IPS DF 6.9 (cell line): Measurements from ENCODE around the gene IST1.

Experiments
- DNase-seq: peaks from one replicate; pipeline ENCODE4 v3.0.0-alpha.2; 2013; ENCODE audit warnings: low read depth, low spot score
- H3K27ac ChIP-seq: one replicate; pipeline ENCODE4 v1.5.1; 2013; ENCODE audit warnings: low read length, control low read depth
- H3K27me3 ChIP-seq: 2 replicates; pipeline ENCODE4 v1.6.1; 2013; ENCODE audit warnings: mild to moderate bottlenecking, low read length; ENCODE audit not compliant: control insufficient read depth, insufficient read depth
- H3K36me3 ChIP-seq: 2 replicates; pipeline ENCODE4 v1.6.1; 2013; ENCODE audit warnings: low read length; ENCODE audit not compliant: control insufficient read depth, insufficient read depth
- H3K4me1 ChIP-seq: 2 replicates; pipeline ENCODE4 v1.6.1; 2013; ENCODE audit warnings: low read length; ENCODE audit not compliant: control insufficient read depth, insufficient read depth
- H3K4me3 ChIP-seq: 2 replicates; pipeline ENCODE4 v1.5.1; 2013; ENCODE audit warnings: mild to moderate bottlenecking, low read length
- H3K9me3 ChIP-seq: 2 replicates; pipeline ENCODE4 v1.6.1; 2013; ENCODE audit warnings: low read length, inconsistent platforms; ENCODE audit not compliant: control insufficient read depth, insufficient read depth
- WGBS: extraction: QIAGEN DNeasy Blood & Tissue Kit; methylation state at CpG from one replicate; pipeline ENCODE4 v1.1.7; 2013; ENCODE audit warnings: mixed read lengths, missing lambda C conversion rate; ENCODE audit not compliant: insufficient read length, insufficient coverage; 5-methylcytosine and 5-hydroxymethylcytosine counted together

IST1 gene

GRCh38 chr16:71931599-71931998, 36.3 kb downstream of the IST1 start:
- Histone ChIP-seq H3K36me3 (peaks cover 14% of the 10 kb centered on the region), H3K4me3 (no peak overlapping the region), H3K27ac (no peak overlapping the region), H3K9me3 (no peaks in the 10 kb centered on the region), H3K27me3 (no peaks in the 10 kb centered on the region), H3K4me1 (no peaks in the 10 kb centered on the region)
- DNase-seq = no peak
- no CpG with 5 or more reads among the region's 6 CpGs for WGBS

GRCh38 chr16:71933017-71933416, 37.7 kb downstream of the IST1 start:
- no peaks in the 10 kb centered on the region for H3K9me3 ChIP-seq
- WGBS = no CpG with 5 or more reads among the region's 1 CpG
- H3K4me1 ChIP-seq = peaks cover 2% of the 10 kb centered on the region; the same call in 1 of the 2 replicates
- no peak overlapping the region for H3K4me3 ChIP-seq
- peaks cover 8% of the 10 kb centered on the region; the same call in 1 of the 2 replicates for H3K36me3 ChIP-seq
- H3K27ac ChIP-seq = no peak overlapping the region
- H3K27me3 ChIP-seq = no peaks in the 10 kb centered on the region
- DNase-seq = no peak

GRCh38 chr16:71933913-71934695, 38.8 kb downstream of the IST1 start:
- H3K27ac ChIP-seq = no peak overlapping the region
- no peak overlapping the region for H3K4me3 ChIP-seq
- H3K27me3 ChIP-seq = no peaks in the 10 kb centered on the region
- H3K36me3 ChIP-seq = peaks cover 3% of the 10 kb centered on the region; the same call in 1 of the 2 replicates
- DNase-seq = no peak
- no CpG with 5 or more reads among the region's 11 CpGs for WGBS
- no peaks in the 10 kb centered on the region for H3K9me3 ChIP-seq
- H3K4me1 ChIP-seq = peaks cover 2% of the 10 kb centered on the region; the same call in 1 of the 2 replicates

DNA sequence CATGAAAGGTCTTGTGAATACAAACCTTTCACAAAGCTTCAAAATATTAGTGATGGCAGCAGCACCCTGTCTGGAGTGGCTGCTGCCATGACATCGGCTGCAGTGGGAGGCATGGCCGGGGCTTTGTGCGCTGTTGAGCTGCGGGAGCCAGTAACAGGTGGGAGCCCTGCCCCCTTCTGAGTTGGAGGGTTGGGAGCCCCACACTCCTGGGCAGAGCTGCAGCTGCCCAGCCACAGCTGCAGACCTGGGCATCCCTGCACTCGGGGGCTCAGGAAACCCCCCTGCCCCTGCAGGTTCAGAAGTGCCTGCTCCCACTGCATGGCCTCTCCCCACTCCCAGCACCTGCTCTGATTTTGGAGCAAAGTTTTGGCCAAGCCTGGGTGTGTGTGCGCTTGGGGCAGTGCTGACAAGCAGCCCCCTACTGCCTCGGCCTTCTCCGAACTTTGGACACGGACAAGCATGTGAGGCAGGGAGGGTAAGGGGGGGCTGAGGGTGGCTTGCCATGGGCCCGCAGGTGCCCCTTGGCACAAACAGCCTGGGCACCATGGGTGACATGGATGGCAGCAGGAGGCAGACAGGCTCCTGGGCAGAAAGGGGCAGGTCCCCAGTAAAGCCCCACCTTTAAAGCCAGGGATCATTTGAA, 42.7 kb downstream of the IST1 start:
- Histone ChIP-seq H3K27me3 (no peaks in the 10 kb centered on the region), H3K9me3 (no peaks in the 10 kb centered on the region), H3K4me3 (no peak overlapping the region), H3K4me1 (peaks cover 2% of the 10 kb centered on the region; the same call in 1 of the 2 replicates), H3K36me3 (no peaks in the 10 kb centered on the region), H3K27ac (no peak overlapping the region)
- WGBS = no CpG with 5 or more reads among the region's 10 CpGs
- DNase-seq = no peak

- no CpG with 5 or more reads among the region's 2 CpGs for WGBS
- DNase-seq = no peak
- no peak overlapping the region for H3K4me3 ChIP-seq
Observed at GRCh38 chr16:71943887-71944286, 48.6 kb downstream of the IST1 start.

GRCh38 chr16:71945616-71946015, 50.3 kb downstream of the IST1 start:
- Histone ChIP-seq H3K27me3 (no peaks in the 10 kb centered on the region), H3K36me3 (no peaks in the 10 kb centered on the region), H3K9me3 (no peaks in the 10 kb centered on the region), H3K27ac (no peak overlapping the region), H3K4me3 (no peak overlapping the region), H3K4me1 (no peaks in the 10 kb centered on the region)
- DNase-seq = no peak
- no CpG with 5 or more reads among the region's 6 CpGs for WGBS

More at GRCh38 chr16:71943887-71944286, 48.6 kb downstream of the IST1 start:
- no peak overlapping the region for H3K27ac ChIP-seq
- no peaks in the 10 kb centered on the region for H3K4me1 ChIP-seq
- H3K27me3 ChIP-seq = no peaks in the 10 kb centered on the region
- no peaks in the 10 kb centered on the region for H3K36me3 ChIP-seq
- H3K9me3 ChIP-seq = no peaks in the 10 kb centered on the region

GRCh38 chr16:71952825-71953224, 57.5 kb downstream of the IST1 start:
- Histone ChIP-seq H3K36me3 (no peaks in the 10 kb centered on the region), H3K27me3 (peaks cover 3% of the 10 kb centered on the region), H3K4me3 (no peak overlapping the region), H3K27ac (no peak overlapping the region), H3K4me1 (no peaks in the 10 kb centered on the region; the same call in 1 of the 2 replicates), H3K9me3 (no peaks in the 10 kb centered on the region)
- DNase-seq = no peak
- no CpG with 5 or more reads among the region's 5 CpGs for WGBS

DNA sequence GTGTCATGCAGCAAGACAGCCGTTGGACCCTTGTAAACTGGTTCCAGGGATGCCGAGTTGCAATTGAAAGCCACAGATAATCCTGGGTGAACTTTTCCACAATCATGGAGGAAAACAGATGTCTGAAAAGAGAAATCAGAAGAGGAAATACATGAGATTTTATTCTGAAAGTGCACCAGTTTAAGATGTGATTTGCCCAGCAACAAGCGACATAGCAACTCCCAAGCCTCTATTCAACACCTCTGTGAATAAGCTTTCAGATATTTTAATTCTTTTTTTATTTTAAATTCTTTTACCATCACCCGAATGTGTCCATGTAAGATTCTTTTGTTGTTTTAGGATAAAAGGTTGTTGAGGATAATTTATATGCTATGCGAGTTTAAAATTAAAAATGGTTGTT, 58.8 kb downstream of the IST1 start:
- WGBS = 100% methylated on average over 1 of the region's 5 CpGs
- no peaks in the 10 kb centered on the region; the same call in 1 of the 2 replicates for H3K4me1 ChIP-seq
- H3K27me3 ChIP-seq = peaks cover 3% of the 10 kb centered on the region
- no peak overlapping the region for H3K4me3 ChIP-seq
- H3K27ac ChIP-seq = no peak overlapping the region
- DNase-seq = no peak
- no peaks in the 10 kb centered on the region for H3K36me3 ChIP-seq
- H3K9me3 ChIP-seq = no peaks in the 10 kb centered on the region

DNA sequence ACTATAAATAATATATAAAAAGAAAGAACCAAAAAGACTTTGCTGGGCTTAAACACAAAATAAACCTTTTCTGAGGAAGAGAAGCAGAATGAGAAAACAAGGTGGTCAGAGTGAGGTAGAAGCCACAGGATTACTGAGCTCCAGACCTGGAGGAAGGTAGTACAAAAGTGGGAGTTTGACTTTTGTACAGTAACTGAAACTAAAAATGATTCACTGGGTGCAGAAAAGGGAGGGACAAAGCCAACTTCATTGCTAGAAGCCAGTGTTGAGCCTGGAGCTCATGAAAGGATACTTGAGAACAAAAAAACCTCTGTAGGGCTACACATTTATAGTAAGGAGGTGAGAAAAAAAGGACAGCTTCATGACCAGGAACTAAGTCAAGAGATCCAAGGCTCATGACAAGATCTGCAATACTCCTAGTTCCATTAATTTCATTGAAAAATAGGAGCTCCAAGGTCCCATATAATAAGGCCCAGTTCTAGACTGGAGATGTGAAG, 59.4 kb downstream of the IST1 start:
- Histone ChIP-seq H3K4me3 (no peak overlapping the region), H3K4me1 (no peaks in the 10 kb centered on the region; the same call in 1 of the 2 replicates), H3K27ac (no peak overlapping the region), H3K9me3 (no peaks in the 10 kb centered on the region), H3K36me3 (no peaks in the 10 kb centered on the region), H3K27me3 (peaks cover 3% of the 10 kb centered on the region)
- DNase-seq = no peak

DNA sequence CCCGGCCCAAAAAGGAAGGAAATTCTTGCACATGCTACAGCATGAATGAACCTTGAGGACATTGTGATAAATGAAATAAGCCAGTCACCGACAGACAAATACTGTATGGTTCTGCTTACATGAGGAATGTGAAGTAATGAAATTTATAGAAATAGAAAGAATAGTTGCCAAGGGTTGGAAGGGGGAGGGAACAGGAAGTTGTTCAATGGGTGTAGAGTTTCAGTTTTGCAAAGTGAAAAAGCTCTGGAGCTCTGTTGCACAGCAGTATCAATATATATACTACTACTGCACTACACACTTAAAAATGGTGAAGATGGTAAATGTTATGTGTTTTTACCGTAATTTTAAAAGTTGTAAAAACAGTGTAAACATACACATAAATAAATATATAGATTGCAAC, 61.2 kb downstream of the IST1 start:
- no peaks in the 10 kb centered on the region for H3K9me3 ChIP-seq
- H3K4me3 ChIP-seq = no peak overlapping the region
- H3K36me3 ChIP-seq = no peaks in the 10 kb centered on the region
- no peak overlapping the region for H3K27ac ChIP-seq
- peaks cover 3% of the 10 kb centered on the region for H3K27me3 ChIP-seq
- WGBS = no CpG with 5 or more reads among the region's 3 CpGs
- DNase-seq = no peak
- no peaks in the 10 kb centered on the region; the same call in 1 of the 2 replicates for H3K4me1 ChIP-seq
